ENCODE results near the gene KDELR3.

Gene KDELR3

DNA sequence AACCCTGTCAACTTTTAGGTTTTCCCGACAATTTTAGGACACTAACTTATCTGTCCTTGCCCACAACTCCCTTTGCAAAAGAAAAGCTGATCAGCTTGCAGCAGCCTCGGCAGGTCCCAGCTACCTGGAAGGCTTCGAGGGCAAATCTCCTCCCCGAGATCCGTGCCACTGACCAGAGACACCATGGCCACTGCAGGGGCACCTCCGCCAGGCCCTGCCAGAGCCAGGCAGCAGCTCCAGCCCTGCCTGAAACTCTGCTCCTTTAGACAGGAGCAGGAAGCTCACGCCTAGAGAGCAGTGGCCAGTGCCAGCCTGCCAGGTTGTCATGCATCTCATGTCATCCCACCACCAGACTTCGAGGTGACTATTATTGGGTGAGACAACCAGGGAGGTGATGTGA lies 34.0 kb upstream of the KDELR3 start:
- peak overlapping the region; percentile 71 for H2AK5ac ChIP-seq (ENCODE audit: low read depth, low read length)
- no peak overlapping the region for H2BK120ac ChIP-seq (ENCODE audit: low read depth, low read length)
- H3K4ac ChIP-seq (ENCODE audit: low read length) = no peak overlapping the region
- H3K4me3 ChIP-seq (ENCODE audit: low read length in 2 of 2) = no peak overlapping the region
- no peak for DNase-seq (ENCODE audit: low spot score)
- peak overlapping the region; percentile 80 for H3K18ac ChIP-seq (ENCODE audit: low read length)
- H3K36me3 ChIP-seq (replicated peaks in 1 of 2; ENCODE audit: control insufficient read depth in 2 of 2, insufficient read depth in 2 of 2, low read length in 2 of 2) = no peaks in the 10 kb centered on the region
- WGBS, 2 donors (ENCODE audit: extremely low coverage in 2 of 2, insufficient read length in 2 of 2, insufficient replicate concordance in 1 of 2) = no CpG with 5 or more reads among the region's 8 CpGs
- H4K8ac ChIP-seq (ENCODE audit: low read depth, low read length) = no peak overlapping the region
- no peak overlapping the region for H3K14ac ChIP-seq (ENCODE audit: low read length)
- H3K27ac ChIP-seq (replicated peaks; ENCODE audit: low read length) = no peak overlapping the region
- no peak overlapping the region for H2AFZ ChIP-seq (ENCODE audit: low read length)
- H3K79me1 ChIP-seq (ENCODE audit: low read depth, low read length) = no peaks in the 10 kb centered on the region
- H3K4me2 ChIP-seq (ENCODE audit: insufficient read depth, low read length, poor library complexity, severe bottlenecking) = no peak overlapping the region
- no peak overlapping the region for H2BK15ac ChIP-seq (ENCODE audit: low read length)
- no peak overlapping the region for H3K23ac ChIP-seq (ENCODE audit: low read depth, low read length, poor library complexity)
- H3K9me3 ChIP-seq (replicated peaks in 1 of 2; ENCODE audit: control insufficient read depth in 2 of 2, insufficient read depth in 1 of 2, low read depth in 1 of 2, low read length in 2 of 2) = no peaks in the 10 kb centered on the region
- H4K91ac ChIP-seq (ENCODE audit: low read depth, low read length, poor library complexity) = no peak overlapping the region
- peaks cover 12 to 20% of the 10 kb centered on the region in 2 donors for H3K4me1 ChIP-seq (ENCODE audit: control insufficient read depth in 2 of 2, insufficient read depth in 1 of 2, low read depth in 1 of 2, low read length in 2 of 2)
- no peak overlapping the region for H2BK5ac ChIP-seq (ENCODE audit: low read length)
- no peak overlapping the region for H2BK12ac ChIP-seq (ENCODE audit: low read length)
- no peak overlapping the region for H3K9ac ChIP-seq (ENCODE audit: low read depth, low read length, poor library complexity)
- H3K27me3 ChIP-seq (ENCODE audit: control insufficient read depth in 3 of 3, insufficient read depth in 3 of 3, low read depth in 1 of 3, low read length in 3 of 3) = no peaks in the 10 kb centered on the region

DNA sequence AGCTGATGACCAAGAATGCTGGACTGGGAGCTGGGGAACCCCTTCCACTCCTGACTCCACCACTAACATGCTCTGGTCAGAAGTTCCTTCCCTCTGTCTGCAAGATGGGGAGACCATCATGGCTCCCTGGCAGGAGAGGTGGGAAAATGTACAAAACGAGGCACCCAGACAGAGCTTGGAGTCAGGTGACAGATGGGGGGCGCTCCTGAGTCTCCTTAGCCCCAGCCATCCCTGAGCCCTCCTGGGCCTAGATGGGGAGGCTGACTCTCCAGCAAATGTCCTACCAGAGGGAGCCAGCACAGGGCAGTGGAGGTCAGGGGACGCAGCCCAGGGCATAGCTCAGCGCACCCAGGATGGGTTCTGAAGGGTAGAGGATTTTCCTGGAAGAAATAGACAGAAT lies 32.9 kb upstream of the KDELR3 start:
- Histone ChIP-seq H3K18ac (ENCODE audit: low read length) (no peak overlapping the region), H2AFZ (ENCODE audit: low read length) (no peak overlapping the region), H3K79me1 (ENCODE audit: low read depth, low read length) (no peaks in the 10 kb centered on the region), H3K4ac (ENCODE audit: low read length) (no peak overlapping the region), H3K27me3 (ENCODE audit: control insufficient read depth in 3 of 3, insufficient read depth in 3 of 3, low read depth in 1 of 3, low read length in 3 of 3) (no peaks in the 10 kb centered on the region), H3K4me1 (ENCODE audit: control insufficient read depth in 2 of 2, insufficient read depth in 1 of 2, low read depth in 1 of 2, low read length in 2 of 2) (peaks cover 4 to 12% of the 10 kb centered on the region in 2 donors), H3K23ac (ENCODE audit: low read depth, low read length, poor library complexity) (no peak overlapping the region), H3K4me3 (ENCODE audit: low read length in 2 of 2) (no peak overlapping the region), H2BK5ac (ENCODE audit: low read length) (no peak overlapping the region), H2BK120ac (ENCODE audit: low read depth, low read length) (no peak overlapping the region), H3K4me2 (ENCODE audit: insufficient read depth, low read length, poor library complexity, severe bottlenecking) (no peak overlapping the region), H3K27ac (replicated peaks; ENCODE audit: low read length) (no peak overlapping the region), H4K91ac (ENCODE audit: low read depth, low read length, poor library complexity) (no peak overlapping the region), H2BK15ac (ENCODE audit: low read length) (no peak overlapping the region), H3K14ac (ENCODE audit: low read length) (no peak overlapping the region), H3K9ac (ENCODE audit: low read depth, low read length, poor library complexity) (peak overlapping the region; percentile 45), H3K9me3 (replicated peaks in 1 of 2; ENCODE audit: control insufficient read depth in 2 of 2, insufficient read depth in 1 of 2, low read depth in 1 of 2, low read length in 2 of 2) (no peaks in the 10 kb centered on the region), H3K36me3 (replicated peaks in 1 of 2; ENCODE audit: control insufficient read depth in 2 of 2, insufficient read depth in 2 of 2, low read length in 2 of 2) (no peaks in the 10 kb centered on the region), H2BK12ac (ENCODE audit: low read length) (no peak overlapping the region), H2AK5ac (ENCODE audit: low read depth, low read length) (no peak overlapping the region), H4K8ac (ENCODE audit: low read depth, low read length) (no peak overlapping the region)
- WGBS, 2 donors (ENCODE audit: extremely low coverage in 2 of 2, insufficient read length in 2 of 2, insufficient replicate concordance in 1 of 2) = no CpG with 5 or more reads among the region's 4 CpGs
- no peak for DNase-seq (ENCODE audit: low spot score)

DNA sequence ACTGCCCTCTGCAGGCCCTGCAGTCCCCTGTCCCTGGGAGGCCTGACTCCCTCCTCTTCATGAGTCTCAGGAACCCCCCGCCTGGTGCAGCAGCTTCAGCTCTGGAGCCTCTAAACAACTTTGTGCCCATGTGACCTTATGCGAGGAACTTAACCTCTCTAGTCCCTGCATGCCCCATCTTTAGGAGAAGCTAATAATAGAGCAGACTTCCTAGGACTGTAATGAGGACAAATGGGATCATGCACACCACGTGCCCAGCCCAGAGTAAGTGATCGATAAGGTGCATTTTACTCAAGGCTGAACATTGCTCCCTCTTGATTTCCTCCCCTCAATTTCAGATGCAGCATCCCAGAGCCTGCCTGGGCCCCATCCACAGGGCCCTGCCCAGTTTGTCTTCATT lies 31.9 kb upstream of the KDELR3 start:
- no peaks in the 10 kb centered on the region for H3K36me3 ChIP-seq (replicated peaks in 1 of 2; ENCODE audit: control insufficient read depth in 2 of 2, insufficient read depth in 2 of 2, low read length in 2 of 2)
- no peaks in the 10 kb centered on the region for H3K9me3 ChIP-seq (replicated peaks in 1 of 2; ENCODE audit: control insufficient read depth in 2 of 2, insufficient read depth in 1 of 2, low read depth in 1 of 2, low read length in 2 of 2)
- H2AFZ ChIP-seq (ENCODE audit: low read length) = no peak overlapping the region
- no peak overlapping the region for H3K23ac ChIP-seq (ENCODE audit: low read depth, low read length, poor library complexity)
- no peak overlapping the region for H3K4ac ChIP-seq (ENCODE audit: low read length)
- H2BK5ac ChIP-seq (ENCODE audit: low read length) = no peak overlapping the region
- H4K8ac ChIP-seq (ENCODE audit: low read depth, low read length) = no peak overlapping the region
- no peak overlapping the region for H3K14ac ChIP-seq (ENCODE audit: low read length)
- no peak overlapping the region for H3K4me2 ChIP-seq (ENCODE audit: insufficient read depth, low read length, poor library complexity, severe bottlenecking)
- no peak overlapping the region for H3K27ac ChIP-seq (replicated peaks; ENCODE audit: low read length)
- no peak for DNase-seq (ENCODE audit: low spot score)
- no peaks in the 10 kb centered on the region for H3K79me1 ChIP-seq (ENCODE audit: low read depth, low read length)
- H2BK15ac ChIP-seq (ENCODE audit: low read length) = no peak overlapping the region
- H2BK120ac ChIP-seq (ENCODE audit: low read depth, low read length) = no peak overlapping the region
- no peak overlapping the region for H2AK5ac ChIP-seq (ENCODE audit: low read depth, low read length)
- no peak overlapping the region for H3K9ac ChIP-seq (ENCODE audit: low read depth, low read length, poor library complexity)
- peaks cover 3 to 11% of the 10 kb centered on the region in 2 donors for H3K4me1 ChIP-seq (ENCODE audit: control insufficient read depth in 2 of 2, insufficient read depth in 1 of 2, low read depth in 1 of 2, low read length in 2 of 2)
- H4K91ac ChIP-seq (ENCODE audit: low read depth, low read length, poor library complexity) = no peak overlapping the region
- H3K27me3 ChIP-seq (ENCODE audit: control insufficient read depth in 3 of 3, insufficient read depth in 3 of 3, low read depth in 1 of 3, low read length in 3 of 3) = no peaks in the 10 kb centered on the region
- no peak overlapping the region for H2BK12ac ChIP-seq (ENCODE audit: low read length)
- H3K4me3 ChIP-seq (ENCODE audit: low read length in 2 of 2) = no peak overlapping the region
- no CpG with 5 or more reads among the region's 4 CpGs for WGBS, 2 donors (ENCODE audit: extremely low coverage in 2 of 2, insufficient read length in 2 of 2, insufficient replicate concordance in 1 of 2)
- no peak overlapping the region for H3K18ac ChIP-seq (ENCODE audit: low read length)

DNA sequence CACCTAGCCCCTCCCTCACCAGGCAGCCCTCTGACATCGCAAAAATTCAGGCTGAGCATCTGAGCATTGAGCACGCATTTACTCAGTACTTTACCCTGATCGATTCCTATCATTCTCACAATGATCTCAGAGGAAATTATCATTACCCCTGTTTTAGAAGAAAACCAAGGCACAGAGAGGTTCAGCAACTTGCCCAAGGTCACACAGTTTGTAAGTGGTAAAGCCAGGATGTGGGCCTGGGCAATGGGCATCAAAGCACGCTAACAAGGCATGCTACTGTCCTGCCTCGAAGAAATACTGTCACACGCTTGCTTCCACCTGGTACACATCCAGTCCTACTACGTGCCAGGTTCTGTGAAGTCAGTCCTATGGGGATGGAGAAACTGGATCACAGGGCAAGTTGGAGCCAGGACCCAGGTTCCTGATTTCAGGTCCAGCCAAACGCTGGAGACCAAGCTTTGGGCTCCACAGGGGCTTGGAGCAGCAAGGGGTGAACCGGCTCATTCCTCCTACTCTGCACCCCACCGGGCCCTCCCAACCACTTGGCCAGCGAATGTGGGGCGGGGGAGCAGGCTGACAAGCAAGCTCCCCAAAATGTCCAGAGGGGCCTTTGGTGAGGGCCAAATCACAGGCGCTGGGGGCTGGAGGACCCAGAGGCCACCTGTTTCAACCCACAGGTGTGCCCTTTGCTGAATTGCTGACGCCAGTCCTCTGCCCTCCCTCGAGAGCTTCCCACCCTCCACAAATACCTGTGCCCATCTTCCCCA lies 31.1 kb upstream of the KDELR3 start:
- Histone ChIP-seq H2BK120ac (ENCODE audit: low read depth, low read length) (peak overlapping the region; percentile 43), H2AK5ac (ENCODE audit: low read depth, low read length) (peak overlapping the region; percentile 69), H4K91ac (ENCODE audit: low read depth, low read length, poor library complexity) (no peak overlapping the region), H3K79me1 (ENCODE audit: low read depth, low read length) (no peaks in the 10 kb centered on the region), H3K4me2 (ENCODE audit: insufficient read depth, low read length, poor library complexity, severe bottlenecking) (no peak overlapping the region), H2BK5ac (ENCODE audit: low read length) (no peak overlapping the region), H4K8ac (ENCODE audit: low read depth, low read length) (no peak overlapping the region), H3K4me1 (ENCODE audit: control insufficient read depth in 2 of 2, insufficient read depth in 1 of 2, low read depth in 1 of 2, low read length in 2 of 2) (peaks cover 1 to 6% of the 10 kb centered on the region in 2 donors), H2AFZ (ENCODE audit: low read length) (no peak overlapping the region), H3K27me3 (ENCODE audit: control insufficient read depth in 3 of 3, insufficient read depth in 3 of 3, low read depth in 1 of 3, low read length in 3 of 3) (no peaks in the 10 kb centered on the region), H2BK15ac (ENCODE audit: low read length) (no peak overlapping the region), H3K9ac (ENCODE audit: low read depth, low read length, poor library complexity) (no peak overlapping the region), H2BK12ac (ENCODE audit: low read length) (no peak overlapping the region), H3K18ac (ENCODE audit: low read length) (peak overlapping the region; percentile 62), H3K14ac (ENCODE audit: low read length) (no peak overlapping the region), H3K36me3 (replicated peaks in 1 of 2; ENCODE audit: control insufficient read depth in 2 of 2, insufficient read depth in 2 of 2, low read length in 2 of 2) (no peaks in the 10 kb centered on the region), H3K4me3 (ENCODE audit: low read length in 2 of 2) (no peak overlapping the region), H3K23ac (ENCODE audit: low read depth, low read length, poor library complexity) (no peak overlapping the region), H3K9me3 (replicated peaks in 1 of 2; ENCODE audit: control insufficient read depth in 2 of 2, insufficient read depth in 1 of 2, low read depth in 1 of 2, low read length in 2 of 2) (no peaks in the 10 kb centered on the region), H3K27ac (replicated peaks; ENCODE audit: low read length) (no peak overlapping the region), H3K4ac (ENCODE audit: low read length) (no peak overlapping the region)
- no CpG with 5 or more reads among the region's 15 CpGs for WGBS, 2 donors (ENCODE audit: extremely low coverage in 2 of 2, insufficient read length in 2 of 2, insufficient replicate concordance in 1 of 2)
- no peak for DNase-seq (ENCODE audit: low spot score)
